Measurements from ENCODE around the gene NHSL2.

- TF ChIP-seq, protein P1, sequence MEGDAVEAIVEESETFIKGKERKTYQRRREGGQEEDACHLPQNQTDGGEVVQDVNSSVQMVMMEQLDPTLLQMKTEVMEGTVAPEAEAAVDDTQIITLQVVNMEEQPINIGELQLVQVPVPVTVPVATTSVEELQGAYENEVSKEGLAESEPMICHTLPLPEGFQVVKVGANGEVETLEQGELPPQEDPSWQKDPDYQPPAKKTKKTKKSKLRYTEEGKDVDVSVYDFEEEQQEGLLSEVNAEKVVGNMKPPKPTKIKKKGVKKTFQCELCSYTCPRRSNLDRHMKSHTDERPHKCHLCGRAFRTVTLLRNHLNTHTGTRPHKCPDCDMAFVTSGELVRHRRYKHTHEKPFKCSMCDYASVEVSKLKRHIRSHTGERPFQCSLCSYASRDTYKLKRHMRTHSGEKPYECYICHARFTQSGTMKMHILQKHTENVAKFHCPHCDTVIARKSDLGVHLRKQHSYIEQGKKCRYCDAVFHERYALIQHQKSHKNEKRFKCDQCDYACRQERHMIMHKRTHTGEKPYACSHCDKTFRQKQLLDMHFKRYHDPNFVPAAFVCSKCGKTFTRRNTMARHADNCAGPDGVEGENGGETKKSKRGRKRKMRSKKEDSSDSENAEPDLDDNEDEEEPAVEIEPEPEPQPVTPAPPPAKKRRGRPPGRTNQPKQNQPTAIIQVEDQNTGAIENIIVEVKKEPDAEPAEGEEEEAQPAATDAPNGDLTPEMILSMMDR (IDR thresholded peaks at IDR 0.05), result no peak
- no peak for TF ChIP-seq POLR2A (IDR thresholded peaks at IDR 0.05)
- no peak for TF ChIP-seq POLR2AphosphoS5 (IDR thresholded peaks at IDR 0.05)
These were observed 43.0 kb upstream of the NHSL2 start for GRCh38 chrX:71867680-71868079.
